Sigmoid colon (tissue), 7 donors: ENCODE data around the gene POLR3E. TPM values are rescaled to one million over a fixed set of nuclear protein-coding genes. Genes with fewer than 3 reads are reported as not detected.

Source experiments
- DNase-seq: peaks from one replicate; pipeline ENCODE4 v3.0.0-alpha.2; 2019
- H3K27ac ChIP-seq, 4 donors: fragments of 200-600 bp; sonication (generic); one replicate each; pipeline ENCODE4 v1.5.1; 2016 to 2019; ENCODE audit warnings: mild to moderate bottlenecking in 1 of 4
- H3K27me3 ChIP-seq, 3 donors: fragments of 200-600 bp; sonication (generic); one replicate each; pipeline ENCODE4 v1.5.1; 2019; ENCODE audit warnings: mild to moderate bottlenecking in 1 of 3
- H3K36me3 ChIP-seq, 4 donors: fragments of 200-600 bp; sonication (generic); one replicate each; pipeline ENCODE4 v1.5.1; 2016 to 2019
- H3K4me1 ChIP-seq, 4 donors: fragments of 200-600 bp; sonication (generic); one replicate each; pipeline ENCODE4 v1.5.1; 2017 to 2019
- H3K4me3 ChIP-seq, 4 donors: fragments of 200-600 bp; sonication (generic); one replicate each; pipeline ENCODE4 v1.5.1; 2017 to 2019; ENCODE audit warnings: mild to moderate bottlenecking in 2 of 4, moderate library complexity in 1 of 4
- H3K9me3 ChIP-seq, 4 donors: fragments of 200-600 bp in 3 of 4; sonication (generic) in 3 of 4; one replicate each; pipeline versions ENCODE4 v1.5.1 to v1.6.1; 2013 to 2019
- EP300 ChIP-seq, 4 donors: sonication (generic); formaldehyde crosslinking; IDR thresholded peaks; one replicate each; pipeline ENCODE4 v1.6.1; 2017; ENCODE audit warnings: antibody characterized with exemption in 4 of 4
- POLR2A ChIP-seq, 2 donors: fragments of 450-650 bp; IDR thresholded peaks; one replicate each; pipeline ENCODE4 v1.6.1; 2016; ENCODE audit warnings: antibody characterized with exemption in 2 of 2, mild to moderate bottlenecking in 2 of 2, moderate library complexity in 2 of 2
- POLR2AphosphoS5 ChIP-seq, 4 donors: sonication (generic); formaldehyde crosslinking; IDR thresholded peaks; one replicate each; pipeline ENCODE4 v1.6.1; 2017; ENCODE audit warnings: antibody characterized with exemption in 4 of 4
- WGBS, 2 donors: extraction: QIAGEN DNeasy Blood & Tissue Kit; methylation state at CpG; one replicate each; pipeline ENCODE4 v1.1.7; 2013; 5-methylcytosine and 5-hydroxymethylcytosine counted together
- intact Hi-C: fragments of 100-400 bp; cut with DNase I; formaldehyde crosslinking; loops from one replicate; pipeline ENCODE4 v1.15.1; 2023
- polyA plus RNA-seq, 3 donors: library from polyadenylated mRNA; stranded (reverse); fragments of 200-250 nt; gene quantifications; one replicate each; pipeline ENCODE4 v1.2.3, GENCODE V29; 2013
- total RNA-seq, 4 donors: library from RNA; depleted of rRNA; stranded (reverse); fragments of >200 nt; gene quantifications; one replicate each; pipeline ENCODE4 v1.1.0, GENCODE V29; 2016
- TF ChIP-seq, protein P1 (sequence below), 4 experiments: fragments of 450-650 bp in 3 of 4; fragments of 200-600 bp in 1 of 4; IDR thresholded peaks; one replicate each; pipeline ENCODE4 v1.5.1; 2016 to 2019; ENCODE audit warnings: antibody characterized with exemption in 4 of 4, mild to moderate bottlenecking in 3 of 4, moderate library complexity in 2 of 4
- donor health status: healthy with polysubstance abuse.
- donor health status: Bipolar disorder and iron deficiency.
- donor health status: healthy.

The POLR3E gene
- total and polyA plus RNA-seq, 7 donors = 10.6 to 68.7 (median 39.3) TPM

DNA sequence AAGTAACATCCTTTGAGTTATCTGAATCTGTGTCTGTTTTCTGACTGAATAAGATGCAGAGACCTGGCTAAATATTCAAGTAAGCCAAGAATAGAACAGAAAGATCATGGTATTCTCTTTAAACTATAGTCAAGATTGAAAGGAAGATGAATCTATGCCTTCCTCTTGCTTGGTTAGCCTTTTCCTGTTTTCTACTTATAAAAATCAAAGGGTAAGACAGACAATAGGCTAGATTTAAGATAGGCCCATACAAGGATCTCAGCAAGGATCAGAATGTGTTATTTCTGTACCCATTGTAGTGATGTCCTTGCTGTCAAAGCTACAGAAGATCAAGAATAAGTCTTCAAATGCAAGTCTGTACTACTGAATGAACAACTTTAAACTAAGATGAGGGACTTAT is 84.2 kb downstream of the POLR3E start:
- no peaks in the 10 kb centered on the region for H3K36me3 ChIP-seq
- DNase-seq = no peak
- no peaks in the 10 kb centered on the region for H3K27me3 ChIP-seq
- H3K9me3 ChIP-seq = no peaks in the 10 kb centered on the region
- no peak overlapping the region for H3K27ac ChIP-seq
- TF ChIP-seq EP300 (IDR thresholded peaks at IDR 0.05) (no peak), POLR2AphosphoS5 (IDR thresholded peaks at IDR 0.05) (no peak), POLR2A (IDR thresholded peaks at IDR 0.05) (no peak)
- TF ChIP-seq, protein P1, sequence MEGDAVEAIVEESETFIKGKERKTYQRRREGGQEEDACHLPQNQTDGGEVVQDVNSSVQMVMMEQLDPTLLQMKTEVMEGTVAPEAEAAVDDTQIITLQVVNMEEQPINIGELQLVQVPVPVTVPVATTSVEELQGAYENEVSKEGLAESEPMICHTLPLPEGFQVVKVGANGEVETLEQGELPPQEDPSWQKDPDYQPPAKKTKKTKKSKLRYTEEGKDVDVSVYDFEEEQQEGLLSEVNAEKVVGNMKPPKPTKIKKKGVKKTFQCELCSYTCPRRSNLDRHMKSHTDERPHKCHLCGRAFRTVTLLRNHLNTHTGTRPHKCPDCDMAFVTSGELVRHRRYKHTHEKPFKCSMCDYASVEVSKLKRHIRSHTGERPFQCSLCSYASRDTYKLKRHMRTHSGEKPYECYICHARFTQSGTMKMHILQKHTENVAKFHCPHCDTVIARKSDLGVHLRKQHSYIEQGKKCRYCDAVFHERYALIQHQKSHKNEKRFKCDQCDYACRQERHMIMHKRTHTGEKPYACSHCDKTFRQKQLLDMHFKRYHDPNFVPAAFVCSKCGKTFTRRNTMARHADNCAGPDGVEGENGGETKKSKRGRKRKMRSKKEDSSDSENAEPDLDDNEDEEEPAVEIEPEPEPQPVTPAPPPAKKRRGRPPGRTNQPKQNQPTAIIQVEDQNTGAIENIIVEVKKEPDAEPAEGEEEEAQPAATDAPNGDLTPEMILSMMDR (IDR thresholded peaks at IDR 0.05) = no peak
- H3K4me3 ChIP-seq = no peak overlapping the region
- intact Hi-C loops = no loop called here
- peaks cover 0 to under 1% (median 0%) of the 10 kb centered on the region in 4 donors for H3K4me1 ChIP-seq

DNA sequence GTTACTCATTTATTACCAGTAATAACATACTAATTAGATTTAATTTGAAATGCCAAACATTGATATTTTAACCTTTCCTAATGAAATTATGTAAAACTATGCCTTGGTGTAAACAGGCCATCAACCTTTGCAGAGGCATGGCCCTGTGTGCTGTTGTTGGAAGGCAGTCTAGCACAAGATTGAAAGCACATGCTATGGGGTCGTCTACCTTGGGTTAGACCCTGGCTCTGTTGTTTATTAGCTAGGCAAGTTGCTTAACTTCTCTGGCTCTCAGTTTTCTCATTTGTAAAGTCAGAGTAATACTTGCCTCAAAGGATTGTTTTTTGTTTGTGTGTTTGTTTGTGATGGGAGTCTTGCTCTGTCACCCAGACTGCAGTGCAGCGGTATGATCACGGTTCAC is 86.6 kb downstream of the POLR3E start:
- intact Hi-C loops = no loop called here
- no peak overlapping the region for H3K27ac ChIP-seq
- H3K4me3 ChIP-seq = no peak overlapping the region
- H3K9me3 ChIP-seq = no peaks in the 10 kb centered on the region
- DNase-seq = no peak
- H3K36me3 ChIP-seq = no peaks in the 10 kb centered on the region
- H3K4me1 ChIP-seq = peaks cover 0 to 9% (median 8%) of the 10 kb centered on the region in 4 donors
- H3K27me3 ChIP-seq = no peaks in the 10 kb centered on the region
- no peak for TF ChIP-seq POLR2AphosphoS5 (IDR thresholded peaks at IDR 0.05)
- TF ChIP-seq, protein P1 (IDR thresholded peaks at IDR 0.05) = no peak
- no peak for TF ChIP-seq POLR2A (IDR thresholded peaks at IDR 0.05)
- no peak for TF ChIP-seq EP300 (IDR thresholded peaks at IDR 0.05)
- WGBS, 2 donors = 95% methylated on average over 3 of the region's 3 CpGs

Other genes starting within 250 kb of the POLR3E start
- under 1 TPM in 2 of 4 donors, not detected in 2; under 0.01 to 0.55 TPM for gene VWA3A, start 204.9 kb upstream of the POLR3E start, total RNA-seq
- under 1 TPM in 1 of 3 donors, not detected in 2; 0.07 TPM for gene VWA3A, start 204.9 kb upstream of the POLR3E start, polyA plus RNA-seq
- gene SDR42E2, start 134.9 kb upstream of the POLR3E start, total RNA-seq = not detected
- gene SDR42E2, start 134.9 kb upstream of the POLR3E start, polyA plus RNA-seq = under 1 TPM in 1 of 3 donors, not detected in 2; 0.04 TPM
- gene EEF2K, start 91.1 kb upstream of the POLR3E start, total RNA-seq = 10 to 100 TPM; 37.2 to 54.8 (median 44.2) TPM
- gene EEF2K, start 91.1 kb upstream of the POLR3E start, polyA plus RNA-seq = 10 to 100 TPM in 1 of 3 donors, 1 to 10 TPM in 2; 3.6 to 10.5 (median 3.7) TPM
- 10 to 100 TPM; 20.3 to 32.3 (median 24.4) TPM for gene CDR2, start 77.2 kb downstream of the POLR3E start, total RNA-seq
- 10 to 100 TPM; 14.6 to 22.7 (median 21.0) TPM for gene CDR2, start 77.2 kb downstream of the POLR3E start, polyA plus RNA-seq
- gene NPIPB5, start 213.5 kb downstream of the POLR3E start, total RNA-seq = 100 to 1,000 TPM; 122 to 284 (median 168) TPM
- gene NPIPB5, start 213.5 kb downstream of the POLR3E start, polyA plus RNA-seq = 100 to 1,000 TPM in 1 of 3 donors, 1 to 10 TPM in 2; 5.8 to 136 (median 6.0) TPM